ENCODE measurements around the gene MPG.

GRCh38 chr16:35678-36305 lies 42.2 kb upstream of the MPG start:
- TF ChIP-seq CTCF (IDR thresholded peaks at IDR 0.05; ENCODE audit: insufficient read depth, low read depth, low read length) (no peak), EZH2 (IDR thresholded peaks at IDR 0.05; ENCODE audit: insufficient read depth, low read length) (no peak)
